H1 (cell line): Measurements from ENCODE around the gene RHEB. TPM values are rescaled to one million over a fixed set of nuclear protein-coding genes. Genes with fewer than 3 reads are reported as not detected.

Source experiments
- ATF3 ChIP-seq: IDR thresholded peaks from 2 replicates; pipeline ENCODE4 v1.6.1; 2011; ENCODE audit warnings: low read depth, mild to moderate bottlenecking, low read length; ENCODE audit not compliant: insufficient read depth
- RBBP5 ChIP-seq: IDR thresholded peaks from 2 replicates; pipeline ENCODE4 v1.7.1; 2012; ENCODE audit warnings: low read depth, mild to moderate bottlenecking, inconsistent platforms, low read length, moderate library complexity, borderline replicate concordance
- SIN3A ChIP-seq, 2 experiments: IDR thresholded peaks in 1 of 2; conservative IDR thresholded peaks in 1 of 2; 2 replicates each; pipeline ENCODE4 v1.6.1; 2011 to 2012; ENCODE audit warnings: low read length in 2 of 2, improper control_type of control experiment in 1 of 2, low read depth in 1 of 2, mild to moderate bottlenecking in 1 of 2
- SP2 ChIP-seq: IDR thresholded peaks from 2 replicates; pipeline ENCODE4 v1.6.1; 2012; ENCODE audit warnings: mild to moderate bottlenecking, low read length, inconsistent platforms
- SP4 ChIP-seq: IDR thresholded peaks from 2 replicates; pipeline ENCODE4 v1.6.1; 2012; ENCODE audit warnings: low read length, inconsistent platforms
- USF2 ChIP-seq: IDR thresholded peaks from 2 replicates; pipeline ENCODE4 v1.6.1; 2011; ENCODE audit warnings: low read length, improper control_type of control experiment
- polyA plus RNA-seq, 7 experiments: library from polyadenylated mRNA; depleted of rRNA in 3 of 7; stranded (reverse) in 5 of 7; unstranded in 2 of 7; fragments of >200 nt in 5 of 7; fragments of 200-250 nt in 2 of 7; gene quantifications; 1 replicate in 5 of 7; 2 replicates in 1 of 7; 4 replicates in 1 of 7; pipeline versions ENCODE4 v1.2.1 to v1.2.3, GENCODE V29; 2011 to 2013; ENCODE audit warnings: missing spikeins in 2 of 7, mixed read lengths in 2 of 7
- total RNA-seq: library from RNA; stranded (reverse); fragmentation: NEBNext Ultra II Directional; extraction: Animal tissue kit (Norgen Biotek cat#: 25700); gene quantifications from 2 replicates; pipeline ENCODE4 v1.2.1, GENCODE V29; 2021

The RHEB gene
- total and polyA plus RNA-seq, 2 of the 8 experiments (the other 6 are each of a cell fraction or from before 2014, with no cell fraction given) = 60.8 to 132 TPM

GRCh38 chr7:151495360-151495759 is 24.3 kb downstream of the RHEB start (continued):
- TF ChIP-seq SIN3A (conservative IDR thresholded peaks at IDR 0.05 in 1 of 2, IDR thresholded peaks at IDR 0.05 in 1 of 2; ENCODE audit: low read depth in 1 of 2, low read length in 2 of 2) = no peak
- TF ChIP-seq ATF3 = no peak
- TF ChIP-seq SP4 = no peak
- TF ChIP-seq SP2 = no peak
- TF ChIP-seq USF2 = no peak
- TF ChIP-seq RBBP5 = no peak
